HG03066 (cell line): Measurements from ENCODE around the gene ZNF335.
"Not testable (repeated sequence)": the region's sequence is repeated elsewhere in the genome, so short reads cannot be mapped to it uniquely, and the experiment has no call there.

Experiments
- ATAC-seq: cut with Tn5 transposase; IDR thresholded peaks from one replicate; pipeline ENCODE4 v1.9.1; 2021; ENCODE audit warnings: low read depth; ENCODE audit not compliant: unreplicated experiment

ZNF335 gene

DNA sequence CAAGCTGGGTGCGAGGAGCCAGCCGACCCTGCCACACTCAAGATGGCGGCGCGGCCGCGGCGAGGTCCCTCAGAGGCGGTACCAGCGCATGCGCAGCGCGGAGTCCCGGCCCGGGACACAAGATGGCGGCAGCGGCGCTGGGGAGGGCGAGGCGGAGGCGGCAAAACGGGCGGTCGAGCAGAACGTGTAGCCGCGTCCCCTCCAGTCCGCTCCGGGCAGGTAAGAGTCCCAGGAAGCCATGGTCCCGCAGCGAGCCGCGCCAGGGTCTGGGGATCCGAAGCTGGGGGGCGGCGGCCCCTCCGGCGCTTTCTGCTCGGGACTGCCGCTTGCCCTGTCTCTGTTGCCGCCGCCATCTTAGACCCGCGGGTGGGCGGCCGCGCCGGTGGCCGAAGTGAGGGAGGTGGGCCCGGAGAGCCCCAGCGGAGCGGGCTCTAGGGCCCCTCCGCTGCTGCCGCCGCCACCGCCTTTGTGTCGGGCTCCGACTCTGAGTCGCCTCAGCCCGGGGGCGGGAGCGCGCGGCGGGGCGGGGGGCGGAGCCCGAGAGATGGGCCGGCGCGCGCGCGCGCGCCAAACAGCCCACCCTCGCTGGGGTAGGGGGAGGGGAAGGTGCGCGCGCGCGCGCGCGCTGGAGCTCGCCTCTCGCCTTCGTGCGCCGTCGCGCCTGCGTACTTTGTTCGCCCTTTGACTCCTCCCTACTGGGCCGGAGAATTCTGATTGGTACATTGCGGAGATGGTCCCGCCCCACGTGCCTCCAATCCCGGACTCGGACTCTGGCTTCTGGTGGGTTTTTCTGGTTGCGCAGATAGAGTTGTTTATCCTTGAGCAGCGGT, 37.2 kb downstream of the ZNF335 start, which contains the start of gene PCIF1:
Gene PCIF1, plus strand, starts transcription at position 98 of the 830 bp plus-strand sequence. CDS start 4,317 bp downstream, outside the sequence.
- ATAC-seq: peak; percentile 72

DNA sequence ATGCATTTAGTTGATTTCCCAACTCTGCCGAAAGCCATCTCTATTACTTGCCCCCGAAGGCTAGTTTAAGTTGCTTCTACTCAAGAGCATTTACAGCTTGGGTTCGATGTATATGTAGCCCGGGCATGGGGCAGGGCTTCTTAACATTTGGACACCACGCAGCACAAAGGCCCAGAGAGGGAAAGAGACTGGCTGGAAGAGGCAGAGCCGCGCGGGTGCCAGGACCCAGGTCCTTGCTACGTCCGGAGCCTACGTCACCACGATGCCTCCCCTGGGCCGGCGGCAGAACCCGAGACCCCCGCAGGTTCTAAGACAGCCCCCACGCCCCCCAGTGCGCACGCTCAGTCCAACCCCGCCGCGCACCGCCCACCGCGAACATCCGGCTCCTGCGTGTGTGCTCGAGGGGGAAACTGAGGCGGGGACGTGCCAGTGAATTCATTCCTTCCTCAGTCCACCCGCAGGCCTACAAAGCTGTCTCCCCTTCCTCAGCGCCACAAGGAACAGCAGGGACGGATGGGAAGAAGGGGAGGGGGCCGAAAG, 37.9 kb downstream of the ZNF335 start:
- no peak for ATAC-seq

DNA sequence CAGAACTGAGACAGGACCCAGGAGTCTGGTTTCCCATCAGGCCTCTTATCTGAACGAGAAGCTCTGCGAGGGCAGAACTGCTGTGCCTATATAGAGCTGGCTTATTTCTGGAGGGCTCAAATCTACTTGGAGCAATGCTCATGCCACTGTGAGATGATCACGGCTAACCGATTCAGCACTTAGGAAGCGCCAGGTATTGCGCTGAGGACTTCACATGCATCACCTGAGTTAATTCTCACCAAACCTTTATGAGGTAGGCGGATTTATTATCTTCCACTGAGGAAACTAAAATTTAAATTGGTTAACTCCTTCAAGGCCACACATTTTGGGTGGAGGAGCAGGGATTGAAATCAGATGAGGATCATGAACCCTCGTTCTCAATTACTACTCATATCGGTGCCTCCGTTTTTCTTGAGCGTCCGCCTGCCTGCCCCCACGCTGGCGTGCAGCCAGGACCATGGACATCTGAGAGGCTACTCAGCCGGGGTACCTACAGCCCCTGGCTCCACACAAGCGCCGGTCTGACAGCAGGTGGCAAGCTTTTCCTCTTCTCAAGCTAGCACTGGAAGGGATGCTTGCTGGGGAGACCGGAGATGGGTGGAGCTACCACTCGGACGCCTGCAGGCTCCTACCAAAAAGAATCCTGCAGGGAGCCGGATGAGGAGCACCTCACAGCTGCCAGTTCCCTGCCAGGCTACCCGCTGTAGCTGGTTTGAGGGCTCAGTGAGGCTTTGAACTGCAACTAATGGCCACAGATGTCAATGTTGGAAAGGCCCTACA, 38.5 kb downstream of the ZNF335 start:
- no peak for ATAC-seq

DNA sequence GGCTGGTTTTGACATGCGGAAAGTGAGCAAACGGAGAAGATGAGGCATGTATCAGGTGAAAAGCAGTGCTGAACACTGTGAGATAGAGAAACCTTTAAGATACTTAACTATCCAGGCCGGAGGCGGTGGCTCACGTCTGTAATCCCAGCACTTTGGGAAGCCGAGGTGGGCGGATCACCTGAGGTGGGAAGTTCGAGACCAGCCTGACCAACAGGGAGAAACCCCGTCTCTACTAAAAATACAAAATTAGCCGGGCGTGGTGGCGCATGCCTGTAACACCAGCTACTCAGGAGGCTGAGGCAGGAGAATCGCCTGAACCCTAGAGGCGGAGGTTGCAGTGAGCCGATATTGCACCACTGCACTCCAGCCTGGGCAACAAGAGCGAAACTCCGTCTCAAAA, 40.3 kb downstream of the ZNF335 start:
- ATAC-seq: not testable (repeated sequence)

DNA sequence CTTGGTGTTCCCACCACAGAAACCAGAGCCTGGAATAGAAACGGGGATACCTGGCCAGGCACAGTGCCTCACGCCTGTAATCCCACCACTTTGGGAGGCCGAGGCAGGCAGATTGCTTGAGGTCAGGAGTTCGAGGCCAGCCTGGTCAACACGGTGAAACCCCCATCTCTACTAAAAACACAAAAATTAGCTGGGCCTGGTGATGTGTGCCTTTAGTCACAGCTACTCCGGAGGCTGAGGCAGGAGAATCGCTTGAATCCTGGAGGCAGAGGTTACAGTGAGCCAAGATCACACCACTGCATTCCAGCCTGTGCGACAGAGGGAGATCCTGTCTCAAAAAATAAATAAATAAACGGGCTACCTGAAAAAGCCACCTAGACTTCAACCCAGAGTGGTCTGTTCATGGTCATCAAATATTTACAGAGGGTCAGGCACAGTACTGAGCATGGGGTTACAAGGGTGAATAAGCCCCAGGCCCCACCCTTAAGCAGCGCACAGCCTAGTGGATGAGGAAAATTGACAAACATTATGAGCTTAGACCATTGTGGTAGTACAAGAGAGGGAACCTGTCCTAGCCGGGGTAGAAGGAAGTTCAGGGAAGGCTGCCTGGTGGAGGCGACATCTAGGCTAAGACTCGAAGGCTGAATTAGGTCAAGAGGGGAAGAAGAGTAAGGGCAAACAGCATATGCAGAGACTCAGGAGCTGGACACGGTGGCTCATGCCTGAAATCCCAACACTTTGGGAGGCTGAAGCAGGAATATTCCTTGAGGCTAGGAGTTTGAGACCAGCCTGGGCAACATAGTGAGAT, 44.7 kb downstream of the ZNF335 start:
- no peak for ATAC-seq

DNA sequence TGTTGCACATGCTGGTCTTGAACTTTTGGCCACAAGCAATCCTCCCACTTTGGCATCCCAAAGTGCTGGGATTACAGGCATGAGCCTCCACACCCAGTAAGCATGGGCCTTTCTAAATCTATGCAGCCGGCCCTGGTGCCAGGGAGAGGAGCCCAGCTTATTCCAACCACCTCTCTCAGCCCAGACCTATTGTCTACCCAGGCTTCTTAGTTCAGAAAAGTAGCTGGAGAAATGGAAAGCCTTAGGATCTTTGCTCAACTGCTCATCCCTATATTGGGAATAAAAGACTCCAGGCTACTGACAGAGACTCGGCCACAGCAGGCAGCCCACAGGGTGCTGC, 45.3 kb downstream of the ZNF335 start:
- ATAC-seq: no peak

DNA sequence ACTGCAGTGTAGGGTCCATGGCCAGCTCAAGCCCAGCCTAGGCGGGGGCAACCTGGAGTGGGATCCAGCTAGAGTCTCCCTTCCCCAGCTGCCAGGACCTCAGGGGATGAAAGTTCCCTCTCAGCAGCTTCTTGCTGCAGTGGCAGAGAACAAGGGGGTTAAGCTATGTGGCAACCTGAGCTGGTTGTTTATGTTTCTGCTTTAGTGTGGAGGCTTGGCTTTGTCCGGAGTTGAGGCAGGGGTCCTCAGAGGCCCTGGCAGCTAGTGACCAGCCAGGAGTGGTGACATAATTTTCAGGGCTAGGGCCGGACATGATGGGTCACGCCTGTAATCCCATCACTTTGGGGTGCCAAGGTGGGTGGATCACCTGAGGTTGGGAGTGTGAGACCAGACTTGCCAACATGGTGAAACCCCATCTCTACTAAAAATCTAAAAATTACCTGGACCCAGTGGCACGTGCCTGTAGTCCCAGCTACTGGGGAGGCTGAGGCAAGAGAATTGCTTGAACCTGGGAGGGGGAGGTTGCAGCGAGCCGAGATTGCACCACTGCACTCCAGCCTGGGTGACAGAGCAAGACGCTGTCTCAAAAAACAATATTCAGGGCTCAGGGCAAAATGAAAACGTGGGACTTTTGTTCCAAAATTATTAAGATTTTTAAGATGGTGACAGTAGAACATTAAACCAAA, 46.0 kb downstream of the ZNF335 start:
- no peak for ATAC-seq

DNA sequence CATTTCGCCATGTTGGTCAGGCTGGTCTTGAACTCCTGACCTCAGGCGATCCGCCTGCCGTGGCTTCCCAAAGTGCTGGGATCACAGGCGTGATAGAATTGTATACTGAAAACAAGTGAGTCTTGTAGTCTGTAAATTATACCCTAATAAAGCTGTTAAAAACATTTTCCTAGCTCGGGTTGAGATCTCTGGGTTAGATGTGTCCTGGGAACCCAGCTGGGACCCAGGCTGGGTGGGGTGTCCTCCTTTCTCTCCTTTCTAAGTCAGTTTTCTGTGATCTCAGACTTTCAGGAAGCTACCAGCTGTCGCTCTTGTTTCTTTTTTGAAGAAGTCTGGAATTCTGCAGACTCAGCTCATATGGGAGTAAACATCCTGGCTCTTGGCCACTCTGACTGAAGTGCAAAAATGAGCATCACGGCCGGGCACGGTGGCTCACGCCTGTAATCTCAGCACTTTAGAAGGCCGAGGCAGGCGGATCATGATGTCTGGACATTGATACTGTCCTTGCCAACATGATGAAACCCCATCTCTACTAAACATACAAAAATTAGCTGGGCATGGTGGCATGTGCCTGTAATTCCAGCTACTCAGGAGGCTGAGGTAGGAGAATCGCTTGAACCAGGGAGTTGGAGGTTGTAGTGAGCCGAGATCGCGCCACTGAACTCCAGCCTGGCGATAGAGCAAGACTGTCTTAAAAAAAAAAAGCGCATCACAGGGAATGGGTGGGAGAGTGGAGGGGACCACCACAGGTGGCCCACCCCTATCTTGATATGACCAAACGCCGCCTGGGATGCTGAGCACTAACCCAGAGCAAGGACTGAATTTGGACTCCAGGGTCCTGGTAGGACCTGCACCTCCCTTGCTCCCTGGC, 47.4 kb downstream of the ZNF335 start:
- no peak for ATAC-seq

DNA sequence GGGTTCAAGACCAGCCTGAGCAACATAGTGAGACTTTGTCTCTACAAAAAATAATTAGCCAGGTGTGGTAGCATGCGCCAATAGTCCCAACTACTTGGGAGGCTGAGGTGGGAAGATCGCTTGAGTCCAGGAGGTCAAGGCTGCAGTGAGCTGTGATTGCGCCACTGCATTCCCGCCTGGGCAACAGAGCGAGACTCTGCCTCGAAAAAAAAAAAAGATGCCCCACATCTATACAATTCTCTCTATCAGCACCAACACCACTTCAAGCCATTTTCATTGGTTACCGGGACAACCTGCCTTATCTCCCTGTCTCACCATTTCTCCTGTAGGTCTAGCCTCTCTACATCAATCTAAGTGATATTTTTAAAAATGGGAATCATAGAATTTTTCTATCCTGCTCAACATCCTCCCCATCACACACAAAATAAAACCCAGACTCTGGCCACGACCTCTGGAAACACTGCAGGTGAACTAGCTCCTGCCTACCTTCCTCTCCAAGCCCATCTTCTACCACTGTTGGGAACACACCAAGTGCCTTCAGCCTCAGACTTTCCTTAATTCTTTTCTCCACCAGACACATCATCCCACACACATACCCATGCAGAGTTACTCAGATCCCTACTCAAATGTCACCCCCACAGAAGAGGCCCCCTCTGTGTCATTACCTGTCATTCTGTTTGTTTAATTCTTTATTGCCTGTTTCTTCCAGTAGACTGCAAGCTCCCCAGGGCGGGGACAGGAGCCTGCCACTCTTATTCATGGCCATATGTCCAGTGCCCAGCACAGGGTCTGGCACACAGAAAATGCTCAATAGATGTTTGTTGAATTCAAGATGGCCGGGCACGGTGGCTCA, 50.4 kb downstream of the ZNF335 start:
- ATAC-seq: no peak

DNA sequence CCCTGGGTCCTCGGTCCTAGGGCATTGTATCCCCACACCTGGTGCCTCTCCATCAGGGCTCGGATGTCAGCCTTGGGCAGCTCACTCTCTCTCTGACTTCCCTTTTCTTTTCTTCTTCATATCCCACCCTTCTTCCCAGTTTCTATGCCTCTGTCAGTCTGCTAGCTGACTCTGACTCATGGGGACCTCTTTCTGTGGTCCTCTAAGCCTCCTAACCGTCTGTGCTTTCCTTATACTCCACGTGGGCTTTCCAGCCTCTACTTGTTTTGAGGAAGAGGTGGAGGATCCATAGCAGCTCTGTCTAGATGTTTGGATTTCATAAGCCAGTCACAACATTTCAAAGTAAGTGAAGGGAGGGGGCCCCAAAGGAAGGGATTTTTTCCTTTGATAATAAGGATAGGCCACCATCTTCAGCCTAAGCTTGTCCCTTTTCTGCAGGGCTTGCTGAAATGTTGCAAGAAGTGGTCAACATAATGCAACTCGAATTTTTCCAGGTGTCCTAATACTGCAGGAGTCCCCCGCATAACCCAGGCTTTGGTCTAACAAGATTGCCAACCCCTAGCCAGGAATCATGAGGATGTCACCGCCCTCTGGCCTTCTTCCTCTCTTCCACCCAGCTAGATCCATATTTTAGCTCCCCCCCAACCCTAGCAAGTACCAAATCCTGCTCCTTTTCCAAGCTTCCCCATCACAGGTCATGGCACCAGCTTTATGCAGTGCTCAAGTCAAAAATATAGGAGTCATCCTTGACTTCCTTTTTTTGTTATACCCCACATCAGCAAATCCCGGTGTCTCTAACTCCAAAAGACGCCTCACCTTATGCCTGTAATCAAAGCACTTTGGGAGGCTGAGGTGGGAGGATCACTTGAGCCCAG, 51.3 kb downstream of the ZNF335 start:
- ATAC-seq: no peak

DNA sequence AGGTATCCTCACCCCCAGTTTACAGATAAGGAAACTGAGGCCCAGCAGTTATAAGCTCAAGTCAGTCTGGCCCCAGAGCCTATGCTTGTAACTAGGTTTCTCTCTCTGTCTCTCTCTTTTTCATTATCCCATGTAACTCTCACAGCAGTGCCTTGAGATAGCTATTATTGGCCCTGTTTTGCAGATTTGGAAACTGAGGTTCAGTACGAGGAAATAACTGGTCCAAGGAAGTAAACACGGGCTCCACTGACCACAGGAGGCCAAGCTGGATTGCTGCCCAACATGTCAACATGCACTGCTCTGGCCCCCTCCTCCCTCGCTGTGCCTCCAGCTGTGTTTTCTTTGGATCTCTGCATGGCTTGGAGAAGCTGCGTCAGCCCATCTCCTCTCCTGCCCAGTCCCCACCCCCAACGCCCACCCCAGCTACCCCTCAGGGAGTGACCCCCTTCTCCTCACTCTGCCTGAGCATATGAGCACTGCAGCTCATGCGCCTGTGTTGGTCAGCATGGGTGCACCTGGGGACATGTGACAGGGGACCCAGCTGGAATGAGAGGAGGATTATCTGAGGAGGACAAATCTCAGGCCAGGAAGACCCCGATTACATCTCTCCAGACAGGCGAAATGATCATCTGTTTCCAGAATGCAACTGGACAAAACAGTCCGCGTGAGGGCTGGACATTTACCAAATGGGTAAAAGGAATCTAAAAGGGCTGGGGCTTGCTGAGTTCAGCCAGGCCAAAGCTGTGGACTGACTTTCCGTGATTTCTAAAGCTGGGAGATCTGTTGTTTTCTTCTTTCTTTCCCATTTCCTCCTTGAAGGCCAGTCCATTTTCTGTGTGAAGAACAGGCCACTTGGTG, 52.2 kb downstream of the ZNF335 start:
- no peak for ATAC-seq

DNA sequence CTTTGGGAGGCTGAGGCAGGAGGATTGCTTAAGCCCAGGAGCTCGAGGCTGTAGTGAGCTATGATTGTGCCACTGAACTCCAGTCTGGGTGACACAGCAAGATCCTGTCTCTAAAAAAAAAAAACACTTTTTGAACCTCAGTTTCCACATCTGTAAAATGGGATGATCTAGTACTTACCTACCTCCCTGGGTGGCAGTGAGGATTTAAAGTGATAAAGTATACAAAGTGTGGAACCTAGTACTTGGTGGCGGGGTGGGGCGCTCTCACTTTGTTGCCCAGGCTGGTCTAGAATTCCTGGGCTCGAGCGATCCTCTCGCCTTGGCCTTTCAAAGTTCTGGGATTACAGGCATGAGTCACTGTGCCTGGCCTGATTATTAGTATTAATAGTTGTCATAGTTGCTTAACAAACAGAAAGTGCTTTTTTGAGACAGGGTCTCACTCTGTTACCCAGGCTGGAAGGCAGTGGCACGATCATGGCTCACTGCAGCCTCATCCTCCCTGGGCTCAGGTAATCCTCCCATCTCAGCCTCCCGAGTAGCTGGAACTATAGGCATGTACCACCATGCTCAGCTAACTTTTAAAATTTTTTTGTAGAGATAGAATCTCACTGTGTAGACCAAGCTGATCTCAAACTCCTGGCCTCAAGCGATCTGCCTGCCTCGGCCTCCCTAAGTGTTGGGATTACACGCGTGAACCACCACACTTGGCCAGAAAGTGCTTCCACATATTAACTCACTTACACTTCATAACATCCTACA, 53.0 kb downstream of the ZNF335 start:
- ATAC-seq: no peak

DNA sequence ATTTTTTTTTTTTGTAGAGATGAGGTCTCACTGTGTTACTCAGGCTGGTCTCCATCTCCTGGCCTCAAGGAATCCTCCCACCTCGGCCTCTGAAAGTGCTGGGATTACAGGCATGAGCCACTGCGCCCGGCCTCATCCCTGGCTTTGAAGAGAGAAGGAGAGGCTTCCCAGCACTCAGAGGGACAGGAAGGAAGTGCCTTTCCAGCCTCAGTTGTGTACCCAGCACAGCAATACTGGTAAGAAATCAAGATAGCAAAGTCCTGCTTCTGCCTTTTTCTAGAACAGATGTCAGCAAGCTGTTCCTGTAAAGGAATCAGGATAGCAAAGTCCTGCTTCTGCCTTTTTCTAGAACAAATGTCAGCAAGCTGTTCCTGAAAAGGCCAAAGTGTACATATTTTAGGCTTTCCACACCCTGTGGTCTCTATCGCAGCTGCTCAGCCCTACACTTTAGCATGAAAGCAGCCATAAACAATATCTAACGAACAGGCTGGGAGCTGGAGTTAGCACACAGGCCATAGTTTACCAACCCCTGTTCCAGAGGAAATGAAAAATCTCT, 53.7 kb downstream of the ZNF335 start:
- ATAC-seq: no peak

DNA sequence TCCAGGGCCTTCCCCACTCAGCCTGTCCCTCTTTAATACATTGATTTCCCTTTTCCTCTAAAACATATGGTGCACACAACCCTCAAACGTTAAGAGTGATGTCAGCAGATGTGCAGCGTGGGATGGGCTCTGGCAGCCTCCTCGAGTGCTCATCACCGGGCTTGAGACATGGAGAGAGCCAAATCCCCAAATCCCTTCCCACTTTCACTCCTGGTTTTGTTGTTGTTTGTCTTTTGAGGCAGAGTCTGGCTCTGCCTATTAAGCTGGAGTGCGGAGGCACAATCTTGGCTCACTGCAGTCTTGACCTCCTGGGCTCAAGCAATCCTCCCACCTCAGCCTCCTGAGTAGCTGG, 54.2 kb downstream of the ZNF335 start:
- ATAC-seq: no peak

DNA sequence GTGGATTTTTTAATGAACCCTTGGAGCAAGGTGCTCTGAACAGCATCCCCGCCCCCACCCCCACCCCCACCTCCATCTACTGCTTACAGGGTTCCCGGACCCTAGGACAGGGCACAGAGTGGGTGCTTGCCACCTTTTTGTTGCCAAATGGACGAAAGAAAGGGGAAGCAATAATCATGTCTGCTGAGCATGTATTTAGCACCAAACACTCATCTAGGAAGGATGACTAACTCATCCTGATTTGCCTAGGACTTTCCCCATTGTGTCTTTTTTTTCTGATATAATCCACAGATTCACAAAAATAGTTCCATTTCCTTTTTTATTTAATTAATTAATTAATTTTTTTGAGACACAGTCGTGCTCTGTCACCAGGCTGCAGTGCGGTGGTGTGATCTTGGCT, 58.9 kb downstream of the ZNF335 start:
- no peak for ATAC-seq

DNA sequence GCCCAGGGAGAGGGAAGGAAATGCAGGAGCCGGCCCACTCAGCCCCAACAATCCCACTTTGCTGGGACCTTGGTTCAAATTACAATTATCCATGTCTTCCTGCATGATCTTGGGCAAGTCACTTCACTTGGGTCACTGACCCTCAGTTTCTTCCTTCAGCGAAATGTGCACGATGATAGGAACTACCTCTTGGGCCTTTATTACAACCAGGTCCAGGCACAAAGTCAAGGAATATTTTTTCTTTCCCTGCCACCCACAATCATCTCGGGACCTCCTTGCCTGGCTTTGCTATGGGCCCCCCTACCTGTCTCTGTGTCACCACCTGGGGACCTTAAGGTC, 59.7 kb downstream of the ZNF335 start:
- ATAC-seq: no peak
